ENCODE data around the gene PLCG1. TPM values are rescaled to one million over a fixed set of nuclear protein-coding genes. Genes with fewer than 3 reads are reported as not detected.
A peak's percentile ranks its signal among the peaks of the same experiment; 100 is the strongest.

Gene PLCG1
- total RNA-seq, 1 experiment from 2014 or later: 33.2 TPM

GRCh38 chr20:41091927-41092326, 45.4 kb upstream of the PLCG1 start:
- Mint-ChIP-seq H3K36me3 (ENCODE audit: insufficient read depth, unreplicated experiment) (peaks cover 96% of the 10 kb centered on the region), H3K27me3 (ENCODE audit: insufficient read depth, unreplicated experiment) (no peaks in the 10 kb centered on the region), H3K4me3 (ENCODE audit: unreplicated experiment) (no peak overlapping the region), H3K27ac (ENCODE audit: low read depth, unreplicated experiment) (peak overlapping the region; percentile 71), H3K4me1 (ENCODE audit: insufficient read depth, unreplicated experiment) (peaks cover 4% of the 10 kb centered on the region), H3K9me3 (ENCODE audit: unreplicated experiment) (no peaks in the 10 kb centered on the region)
- intact Hi-C loops (cut with micrococcal nuclease): no loop called here
- POLR2A ChIA-PET: interaction anchor here (0.9 to 1.4 kb wide), 2 partner anchors 101 to 106 kb away, joined by 3 read pairs; no protein-coding TSS in a partner anchor
- no TSS peak for BruUV-seq (replicated peaks)
- DNase-seq (ENCODE audit: unreplicated experiment): no peak
- no peak for TF ChIP-seq CTCF (IDR thresholded peaks at IDR 0.05; ENCODE audit: unreplicated experiment)
- CTCF ChIA-PET: interaction anchor here (1.2 to 18.0 kb wide), 6 partner anchors 12 to 129 kb away, joined by 3 to 616 read pairs (median 9); no protein-coding TSS in a partner anchor

- H3K36me3 Mint-ChIP-seq (ENCODE audit: insufficient read depth, unreplicated experiment): peaks cover 97% of the 10 kb centered on the region
- no TSS peak for BruUV-seq (replicated peaks)
- peaks cover 6% of the 10 kb centered on the region for H3K4me1 Mint-ChIP-seq (ENCODE audit: insufficient read depth, unreplicated experiment)
- no peak for DNase-seq (ENCODE audit: unreplicated experiment)
- POLR2A ChIA-PET: interaction anchor here (0.5 to 3.1 kb wide), 16 partner anchors 7 to 1269 kb away, joined by 3 to 30 read pairs (median 4); partner anchors contain the start of gene LPIN3
- H3K9me3 Mint-ChIP-seq (ENCODE audit: unreplicated experiment): no peaks in the 10 kb centered on the region
- H3K27me3 Mint-ChIP-seq (ENCODE audit: insufficient read depth, unreplicated experiment): no peaks in the 10 kb centered on the region
- H3K27ac Mint-ChIP-seq (ENCODE audit: low read depth, unreplicated experiment): no peak overlapping the region
- CTCF ChIA-PET: interaction anchor here (0.6 to 18.0 kb wide), 52 partner anchors 9 to 1828 kb away, joined by 3 to 616 read pairs (median 4); no protein-coding TSS in a partner anchor
- TF ChIP-seq CTCF (IDR thresholded peaks at IDR 0.05; ENCODE audit: unreplicated experiment): no peak
- intact Hi-C loops (cut with micrococcal nuclease): loop anchor here (1.0 kb wide), 2 partner anchors 104 to 126 kb away; no protein-coding TSS in a partner anchor
- H3K4me3 Mint-ChIP-seq (ENCODE audit: unreplicated experiment): no peak overlapping the region
Observed at GRCh38 chr20:41094353-41095055, 42.8 kb upstream of the PLCG1 start.

- BruUV-seq (replicated peaks): no TSS peak
- Mint-ChIP-seq H3K9me3 (ENCODE audit: unreplicated experiment) (no peaks in the 10 kb centered on the region), H3K27me3 (ENCODE audit: insufficient read depth, unreplicated experiment) (no peaks in the 10 kb centered on the region), H3K27ac (ENCODE audit: low read depth, unreplicated experiment) (no peak overlapping the region), H3K4me3 (ENCODE audit: unreplicated experiment) (no peak overlapping the region), H3K4me1 (ENCODE audit: insufficient read depth, unreplicated experiment) (peaks cover 6% of the 10 kb centered on the region), H3K36me3 (ENCODE audit: insufficient read depth, unreplicated experiment) (peaks cover 99% of the 10 kb centered on the region)
- DNase-seq (ENCODE audit: unreplicated experiment): peak; percentile 63
- ChIA-PET POLR2A (interaction anchor here (0.8 to 3.1 kb wide), 13 partner anchors 8 to 126 kb away, joined by 3 to 30 read pairs (median 4); no protein-coding TSS in a partner anchor), CTCF (interaction anchor here (0.6 to 18.0 kb wide), 54 partner anchors 9 to 1987 kb away, joined by 3 to 616 read pairs (median 4); partner anchors contain the start of gene LPIN3)
- peak; percentile 82 for TF ChIP-seq CTCF (IDR thresholded peaks at IDR 0.05; ENCODE audit: unreplicated experiment)
- intact Hi-C loops (cut with micrococcal nuclease): loop anchor here (1.0 kb wide), 2 partner anchors 105 to 127 kb away; no protein-coding TSS in a partner anchor
Observed at GRCh38 chr20:41095110-41095969, 42.0 kb upstream of the PLCG1 start.
